Spleen (tissue), 7 donors: ENCODE measurements around the gene SERPINA3.

Experiments used
- CTCF ChIP-seq, 11 experiments: fragments of 200-600 bp in 7 of 11; fragments of 450-650 bp in 4 of 11; sonication (generic) in 4 of 11; IDR thresholded peaks in 8 of 11; conservative IDR thresholded peaks in 3 of 11; 1 replicate in 7 of 11; 2 replicates in 4 of 11; pipeline versions ENCODE4 v1.4.0 to v1.8.0; 2016 to 2021; ENCODE audit warnings: antibody characterized with exemption in 11 of 11, inconsistent platforms in 4 of 11, mild to moderate bottlenecking in 1 of 11
- POLR2A ChIP-seq, 3 donors: fragments of 450-650 bp; IDR thresholded peaks; one replicate each; pipeline ENCODE4 v1.5.1; 2017; ENCODE audit warnings: antibody characterized with exemption in 3 of 3, mild to moderate bottlenecking in 1 of 3
- donor health status: DM: no; HTN: no; CAD: no; lungs with moderate emphysema.
- donor health status: DM: no; HTN: no; CAD: no.
- donor health status: DM: no; HTN: no; CAD: no.

GRCh38 chr14:94649543-94650443 is 37.6 kb downstream of the SERPINA3 start:
- no peak for TF ChIP-seq CTCF (IDR thresholded peaks at IDR 0.05 in 8 of 11, conservative IDR thresholded peaks at IDR 0.05 in 3 of 11)
- TF ChIP-seq POLR2A (IDR thresholded peaks at IDR 0.05), result no peak
